Mammary epithelial cell (primary cell): ENCODE results near the gene ADARB2.

Source experiments
- EZH2 ChIP-seq: IDR thresholded peaks from 2 replicates; pipeline ENCODE4 v1.6.1; 2012; ENCODE audit warnings: low read length, inconsistent platforms, borderline replicate concordance
- TF ChIP-seq, protein P1 (sequence below), 2 donors: IDR thresholded peaks in 1 of 2; conservative IDR thresholded peaks in 1 of 2; 2 replicates each; pipeline ENCODE4 v1.5.1; 2011 to 2012; ENCODE audit warnings: inconsistent platforms in 2 of 2, low read length in 2 of 2, mild to moderate bottlenecking in 2 of 2, control low read depth in 1 of 2, low read depth in 1 of 2; ENCODE audit not compliant: insufficient read depth in 1 of 2; ENCODE audit errors: extremely low read depth in 1 of 2

DNA sequence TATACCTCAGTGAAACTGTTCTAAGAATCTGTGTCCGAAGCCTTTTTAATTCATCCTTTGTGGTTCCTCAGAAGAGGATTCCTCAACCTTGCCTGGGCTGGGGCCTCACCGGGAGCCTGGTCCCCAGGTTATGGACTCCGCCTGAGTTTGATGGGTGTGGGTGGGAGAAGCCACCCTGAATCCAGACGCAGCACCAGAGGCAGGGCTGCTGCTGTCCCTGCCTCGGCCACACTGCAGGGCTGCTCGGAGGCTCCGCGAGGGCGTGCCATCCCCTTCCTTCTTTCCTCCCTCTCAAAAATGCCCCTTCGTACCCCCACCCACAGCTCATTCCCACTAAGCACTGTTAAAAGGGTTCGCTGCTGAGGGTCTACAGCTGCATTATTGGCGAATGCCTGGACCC, 146.3 kb downstream of the ADARB2 start:
- TF ChIP-seq, protein P1, sequence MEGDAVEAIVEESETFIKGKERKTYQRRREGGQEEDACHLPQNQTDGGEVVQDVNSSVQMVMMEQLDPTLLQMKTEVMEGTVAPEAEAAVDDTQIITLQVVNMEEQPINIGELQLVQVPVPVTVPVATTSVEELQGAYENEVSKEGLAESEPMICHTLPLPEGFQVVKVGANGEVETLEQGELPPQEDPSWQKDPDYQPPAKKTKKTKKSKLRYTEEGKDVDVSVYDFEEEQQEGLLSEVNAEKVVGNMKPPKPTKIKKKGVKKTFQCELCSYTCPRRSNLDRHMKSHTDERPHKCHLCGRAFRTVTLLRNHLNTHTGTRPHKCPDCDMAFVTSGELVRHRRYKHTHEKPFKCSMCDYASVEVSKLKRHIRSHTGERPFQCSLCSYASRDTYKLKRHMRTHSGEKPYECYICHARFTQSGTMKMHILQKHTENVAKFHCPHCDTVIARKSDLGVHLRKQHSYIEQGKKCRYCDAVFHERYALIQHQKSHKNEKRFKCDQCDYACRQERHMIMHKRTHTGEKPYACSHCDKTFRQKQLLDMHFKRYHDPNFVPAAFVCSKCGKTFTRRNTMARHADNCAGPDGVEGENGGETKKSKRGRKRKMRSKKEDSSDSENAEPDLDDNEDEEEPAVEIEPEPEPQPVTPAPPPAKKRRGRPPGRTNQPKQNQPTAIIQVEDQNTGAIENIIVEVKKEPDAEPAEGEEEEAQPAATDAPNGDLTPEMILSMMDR (conservative IDR thresholded peaks at IDR 0.05 in 1 of 2, IDR thresholded peaks at IDR 0.05 in 1 of 2; ENCODE audit: extremely low read depth in 1 of 2, insufficient read depth in 1 of 2, low read depth in 1 of 2, low read length in 2 of 2), result no peak
- TF ChIP-seq EZH2, result no peak
